HG03039 (cell line): ENCODE measurements around the gene CCL25.
"Not testable (repeated sequence)": the region's sequence is repeated elsewhere in the genome, so short reads cannot be mapped to it uniquely, and the experiment has no call there.

ENCODE experiments used
- ATAC-seq: cut with Tn5 transposase; IDR thresholded peaks from one replicate; pipeline ENCODE4 v1.9.1; 2021; ENCODE audit warnings: mild to moderate bottlenecking, moderate library complexity; ENCODE audit not compliant: unreplicated experiment

Gene CCL25

GRCh38 chr19:8084152-8084551 is 31.6 kb downstream of the CCL25 start:
- ATAC-seq, result no peak

GRCh38 chr19:8085598-8086408 is 33.2 kb downstream of the CCL25 start:
- no peak for ATAC-seq

DNA sequence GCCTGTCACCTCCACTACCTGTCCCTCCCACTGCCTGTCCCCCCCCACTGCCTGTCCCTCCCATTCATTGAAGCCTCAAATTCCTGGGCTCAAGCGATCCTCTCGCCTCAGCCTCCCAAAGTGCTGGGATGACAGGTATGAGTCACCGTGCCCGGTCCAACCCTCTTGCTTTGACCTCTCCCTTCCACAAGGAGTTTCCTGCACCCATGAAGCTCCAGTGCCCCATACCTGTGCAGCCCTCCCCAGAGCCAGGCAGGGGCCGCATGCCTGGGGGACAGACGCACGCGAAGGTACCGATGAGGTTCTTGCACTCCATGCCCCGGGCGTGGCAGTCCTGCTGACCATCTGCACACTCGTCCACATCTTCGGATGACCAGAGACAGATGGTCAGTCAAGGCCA is 34.3 kb downstream of the CCL25 start:
- ATAC-seq, result no peak

GRCh38 chr19:8087876-8088275 is 35.3 kb downstream of the CCL25 start:
- no peak for ATAC-seq

DNA sequence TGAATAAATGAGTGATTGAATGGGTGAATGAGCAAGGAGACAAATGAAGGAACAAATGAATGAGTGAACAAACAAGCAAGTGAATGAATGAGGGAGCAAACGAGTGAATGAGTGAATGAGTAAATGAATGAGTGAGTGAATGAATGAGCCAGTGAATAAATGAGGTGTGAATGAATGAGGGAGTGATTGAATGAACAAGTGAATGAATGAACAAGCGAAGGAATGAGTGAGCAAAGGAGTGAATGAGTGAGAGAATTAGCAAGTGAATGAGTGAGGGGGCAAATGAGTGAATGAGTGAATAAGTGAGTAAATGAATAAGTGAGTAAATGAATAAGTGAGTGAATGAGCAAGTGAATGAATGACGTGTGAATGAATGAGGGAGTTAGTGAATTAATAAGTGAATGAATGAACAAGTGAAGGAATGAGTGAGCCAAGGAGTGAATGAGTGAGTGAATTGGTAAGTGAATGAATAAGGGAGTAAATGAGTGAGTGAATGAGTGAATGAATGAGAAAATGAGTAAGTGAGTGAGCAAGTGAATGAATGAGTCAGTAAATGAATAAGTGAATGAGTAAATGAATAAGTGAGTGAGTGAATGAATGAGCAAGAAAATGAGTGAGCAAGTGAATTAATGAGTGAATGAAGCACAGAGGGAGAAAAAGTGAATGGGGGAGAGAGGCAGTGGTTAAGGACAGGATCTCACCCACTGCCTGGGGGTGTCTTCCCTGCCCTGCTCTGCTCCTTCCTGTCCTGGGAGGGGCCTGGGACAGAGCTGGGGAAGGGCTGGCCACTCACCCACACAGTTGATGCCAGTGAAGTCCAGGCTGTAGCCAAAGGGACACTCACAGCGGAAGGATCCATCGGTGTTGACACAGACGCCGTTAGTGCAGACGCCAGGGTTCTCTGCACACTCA is 36.4 kb downstream of the CCL25 start:
- ATAC-seq, result no peak

GRCh38 chr19:8089664-8090601 is 37.4 kb downstream of the CCL25 start:
- no peak for ATAC-seq

- no peak for ATAC-seq
Measured at GRCh38 chr19:8090950-8091349, 38.4 kb downstream of the CCL25 start.

DNA sequence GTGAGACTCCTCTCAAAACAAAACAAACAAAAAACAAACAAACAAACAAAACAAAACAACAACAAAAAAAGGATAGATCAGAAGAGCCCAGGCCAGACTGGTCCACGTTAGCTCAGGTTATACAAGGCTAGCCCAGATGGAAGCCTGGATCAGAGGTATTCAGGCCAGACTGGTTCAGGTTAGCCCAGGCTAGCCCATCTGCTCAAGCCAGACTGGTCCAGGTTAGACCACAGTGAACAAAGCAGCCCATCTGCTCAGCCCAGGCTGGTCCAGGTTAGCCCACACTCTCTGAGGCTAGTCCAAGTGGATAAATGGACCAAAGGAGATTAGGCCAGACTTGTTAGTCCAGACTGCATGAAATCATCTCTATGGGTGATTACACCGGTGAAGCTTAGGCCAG is 41.2 kb downstream of the CCL25 start:
- ATAC-seq, result no peak

- no peak for ATAC-seq
Measured at GRCh38 chr19:8094336-8094735, 41.8 kb downstream of the CCL25 start.

- ATAC-seq, result no peak
Measured at GRCh38 chr19:8095354-8095886, 42.9 kb downstream of the CCL25 start.

GRCh38 chr19:8096071-8096470 is 43.5 kb downstream of the CCL25 start:
- no peak for ATAC-seq

GRCh38 chr19:8097198-8097597 is 44.6 kb downstream of the CCL25 start:
- no peak for ATAC-seq

- no peak for ATAC-seq
Measured at GRCh38 chr19:8097681-8098567, 45.4 kb downstream of the CCL25 start.

GRCh38 chr19:8101311-8101710 is 48.8 kb downstream of the CCL25 start:
- ATAC-seq, result no peak

- ATAC-seq, result not testable (repeated sequence)
Measured at GRCh38 chr19:8101910-8102309, 49.4 kb downstream of the CCL25 start.

DNA sequence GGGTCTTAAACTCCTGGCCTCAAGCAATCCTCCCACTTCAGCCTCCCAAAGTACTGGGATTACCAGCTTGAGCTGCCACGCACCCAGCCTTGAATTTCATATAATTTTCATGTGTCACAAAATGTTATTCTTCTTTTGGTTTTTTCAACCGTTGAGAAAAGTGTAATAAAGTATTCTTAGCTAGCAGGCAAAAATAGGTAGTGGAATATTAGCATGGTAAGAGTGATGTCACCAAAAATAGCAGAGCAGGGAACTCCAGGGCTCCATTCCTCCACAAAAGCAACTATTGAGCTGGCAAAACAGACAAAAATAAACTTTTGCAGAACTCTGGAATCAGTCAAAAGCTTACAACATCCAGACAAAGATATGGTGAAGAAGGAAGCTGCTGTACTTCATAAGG is 52.9 kb downstream of the CCL25 start:
- ATAC-seq, result no peak

GRCh38 chr19:8107301-8107903 is 54.8 kb downstream of the CCL25 start:
- no peak for ATAC-seq

- ATAC-seq, result no peak
Measured at GRCh38 chr19:8108560-8109445, 56.2 kb downstream of the CCL25 start.
